ENCODE results near the gene GDI1.

Gene GDI1

GRCh38 chrX:154490414-154491083 lies 53.6 kb downstream of the GDI1 start, which contains the start of gene SLC10A3:
Gene SLC10A3, minus strand, starts transcription at chrX:154490629. Its CDS starts 1,689 bp downstream, at chrX:154488940.
- Histone ChIP-seq H3K27me3 (replicated peaks; ENCODE audit: control insufficient read depth, insufficient read depth, low read length) (no peaks in the 10 kb centered on the region), H3K36me3 (ENCODE audit: control insufficient read depth, insufficient read depth, low read length) (peaks cover 2% of the 10 kb centered on the region; the same call in 1 of the 2 replicates), H3K4me3 (replicated peaks; ENCODE audit: low read depth, low read length) (peak within 1 kb of the TSS; percentile 73)
- no peak for TF ChIP-seq CTCF (IDR thresholded peaks at IDR 0.05; ENCODE audit: insufficient read depth, low read length, poor library complexity, severe bottlenecking)
- DNase-seq (ENCODE audit: extremely low read depth, insufficient read length): peak; percentile 97
